ENCODE measurements around the gene MACROH2A2. TPM values are rescaled to one million over a fixed set of nuclear protein-coding genes. Genes with fewer than 3 reads are reported as not detected.

Gene MACROH2A2
- total RNA-seq, 1 experiment from 2014 or later = 11.3 TPM

- TF ChIP-seq CTCF (conservative IDR thresholded peaks at IDR 0.05) = no peak
- H4K8ac ChIP-seq (replicated peaks; ENCODE audit: insufficient read length, low read depth, low read length) = no peak overlapping the region
- Mint-ChIP-seq H3K36me3 (ENCODE audit: insufficient read depth in 1 of 3, low read depth in 3 of 3) (peaks cover 0 to 41% (median 10%) of the 10 kb centered on the region in 3 experiments; a peak in 3 of 7 replicates), H3K27ac (no peak overlapping the region), H3K4me1 (peaks cover 3 to 6% of the 10 kb centered on the region in 2 experiments; a peak in 2 of 4 replicates), H3K4me3 (no peak overlapping the region), H3K27me3 (ENCODE audit: low read depth) (no peaks in the 10 kb centered on the region), H3K9me3 (no peaks in the 10 kb centered on the region)
- H3K18ac ChIP-seq (ENCODE audit: insufficient read length, low read depth, low read length) = no peak overlapping the region
- H3T11ph ChIP-seq (ENCODE audit: low read length) = no peak overlapping the region
- H3K4ac ChIP-seq (ENCODE audit: low read depth, low read length) = no peak overlapping the region
- no peak overlapping the region for H3K56ac ChIP-seq (ENCODE audit: insufficient read length, low read depth, low read length)
- no peak overlapping the region for H3K27ac ChIP-seq (ENCODE audit: insufficient read length, low read depth, low read length)
- no peak overlapping the region for H2BK5ac ChIP-seq (ENCODE audit: insufficient read length, low read length)
- WGBS (ENCODE audit: extremely low coverage, insufficient read length, low lambda C conversion rate) = no CpG with 5 or more reads among the region's 2 CpGs
- H3K9ac ChIP-seq (ENCODE audit: extremely low read depth, insufficient read length, low read length) = no peak overlapping the region
- H3K27me3 ChIP-seq (ENCODE audit: insufficient read depth, low read length) = no peaks in the 10 kb centered on the region
- H2AK5ac ChIP-seq (ENCODE audit: insufficient read length, low read length) = no peak overlapping the region
- no peak overlapping the region for H3K23ac ChIP-seq (ENCODE audit: insufficient read length, low read depth, low read length)
- H2BK120ac ChIP-seq (ENCODE audit: low read depth, low read length, poor library complexity, severe bottlenecking) = no peak overlapping the region
- no peaks in the 10 kb centered on the region for H3K79me1 ChIP-seq (ENCODE audit: insufficient read depth, low read depth, low read length, poor library complexity, severe bottlenecking)
- 0 out of 2 replicates have a peak, but pooled peaks cover 3% of the 10 kb centered on the region for H3K4me1 ChIP-seq (ENCODE audit: insufficient read depth, low read length)
- no peak overlapping the region for H2BK15ac ChIP-seq (ENCODE audit: low read depth, low read length)
- no peak overlapping the region for H3K4me2 ChIP-seq (ENCODE audit: insufficient read depth, insufficient read length, low read length)
- H3K14ac ChIP-seq (ENCODE audit: insufficient read depth, low read length) = no peak overlapping the region
- H3K79me2 ChIP-seq (ENCODE audit: insufficient read depth, low read length) = no peaks in the 10 kb centered on the region
- no peak overlapping the region for H2AFZ ChIP-seq (ENCODE audit: low read length)
- H4K91ac ChIP-seq (ENCODE audit: insufficient read length, low read depth, low read length) = no peak overlapping the region
- H3K23me2 ChIP-seq (ENCODE audit: insufficient read length, low read depth, low read length, poor library complexity, severe bottlenecking) = no peaks in the 10 kb centered on the region
- no peaks in the 10 kb centered on the region for H3K9me3 ChIP-seq (ENCODE audit: control insufficient read depth, low read depth, low read length)
- no peak overlapping the region for H2BK20ac ChIP-seq (ENCODE audit: low read depth, low read length, poor library complexity, severe bottlenecking)
- no peaks in the 10 kb centered on the region for H4K20me1 ChIP-seq (ENCODE audit: control insufficient read depth, insufficient read depth, insufficient read length)
- H2BK12ac ChIP-seq (ENCODE audit: insufficient read length, low read depth, low read length) = no peak overlapping the region
- no peak for DNase-seq
- H4K5ac ChIP-seq (ENCODE audit: insufficient read length, low read depth, low read length) = no peak overlapping the region
Measured at GRCh38 chr10:70094250-70094649, 41.6 kb downstream of the MACROH2A2 start.

All from H9 (cell line).